Suprapubic skin (tissue), 4 donors: ENCODE results near the gene KRT73. TPM values are rescaled to one million over a fixed set of nuclear protein-coding genes. Genes with fewer than 3 reads are reported as not detected.

Experiments
- DNase-seq, 2 donors: peaks; one replicate each; pipeline ENCODE4 v3.0.0-alpha.2; 2019; ENCODE audit warnings: low spot score in 2 of 2
- H3K27ac ChIP-seq: fragments of 200-600 bp; sonication (generic); one replicate; pipeline ENCODE4 v1.5.1; 2019
- H3K27me3 ChIP-seq: fragments of 200-600 bp; sonication (generic); one replicate; pipeline ENCODE4 v1.5.1; 2019
- H3K36me3 ChIP-seq: fragments of 200-600 bp; sonication (generic); one replicate; pipeline ENCODE4 v1.5.1; 2019
- H3K4me1 ChIP-seq: fragments of 200-600 bp; sonication (generic); one replicate; pipeline ENCODE4 v1.5.1; 2019
- H3K4me3 ChIP-seq: fragments of 200-600 bp; sonication (generic); one replicate; pipeline ENCODE4 v1.5.1; 2019; ENCODE audit warnings: mild to moderate bottlenecking
- H3K9me3 ChIP-seq: fragments of 200-600 bp; sonication (generic); one replicate; pipeline ENCODE4 v1.5.1; 2019
- EP300 ChIP-seq: sonication (generic); formaldehyde crosslinking; IDR thresholded peaks from one replicate; pipeline ENCODE4 v1.6.1; 2017; ENCODE audit warnings: antibody characterized with exemption
- POLR2A ChIP-seq, 2 donors: fragments of 450-650 bp; IDR thresholded peaks; one replicate each; pipeline ENCODE4 v1.6.1; 2017; ENCODE audit warnings: antibody characterized with exemption in 2 of 2, mild to moderate bottlenecking in 2 of 2, moderate library complexity in 2 of 2
- POLR2AphosphoS5 ChIP-seq, 3 donors: sonication (generic); formaldehyde crosslinking; IDR thresholded peaks; one replicate each; pipeline ENCODE4 v1.6.1; 2017; ENCODE audit warnings: antibody characterized with exemption in 3 of 3
- WGBS: methylation state at CpG from one replicate; pipeline ENCODE4 v1.1.5; 2018; 5-methylcytosine and 5-hydroxymethylcytosine counted together
- total RNA-seq, 4 donors: library from RNA; depleted of rRNA; stranded (reverse); fragments of >200 nt; gene quantifications; one replicate each; pipeline ENCODE4 v1.1.0, GENCODE V29; 2016
- TF ChIP-seq, protein P1 (sequence below), 2 donors: fragments of 200-600 bp in 1 of 2; fragments of 450-650 bp in 1 of 2; sonication (generic) in 1 of 2; IDR thresholded peaks; one replicate each; pipeline ENCODE4 v1.5.1; 2016 to 2019; ENCODE audit warnings: antibody characterized with exemption in 2 of 2, mild to moderate bottlenecking in 1 of 2, moderate library complexity in 1 of 2

Gene KRT73
- total RNA-seq, 4 donors from 2014 or later: 8.7 to 27.4 (median 17.5) TPM

DNA sequence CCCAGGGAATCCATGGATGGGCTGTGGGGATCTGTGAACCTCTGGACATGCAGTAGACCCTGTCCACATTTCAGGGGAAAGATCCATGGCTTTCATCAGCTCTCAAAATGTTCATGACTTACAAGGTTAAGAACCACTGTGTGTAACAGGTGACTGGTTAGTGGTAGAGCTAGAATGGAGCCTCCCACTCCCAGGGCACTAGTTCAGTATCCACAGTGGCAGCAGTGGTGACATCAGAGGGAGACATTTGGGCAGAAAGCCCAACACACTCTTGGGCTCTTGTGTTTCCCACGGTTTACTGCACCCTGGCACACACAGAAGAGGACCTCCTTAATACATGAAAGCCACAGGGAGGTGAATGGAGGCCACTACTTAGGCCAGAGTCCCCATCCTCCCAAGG, 53.8 kb downstream of the KRT73 start:
- DNase-seq: no peak
- no peaks in the 10 kb centered on the region for H3K9me3 ChIP-seq
- TF ChIP-seq POLR2AphosphoS5 (IDR thresholded peaks at IDR 0.05) (no peak), POLR2A (IDR thresholded peaks at IDR 0.05) (no peak), EP300 (no peak)
- TF ChIP-seq, protein P1, sequence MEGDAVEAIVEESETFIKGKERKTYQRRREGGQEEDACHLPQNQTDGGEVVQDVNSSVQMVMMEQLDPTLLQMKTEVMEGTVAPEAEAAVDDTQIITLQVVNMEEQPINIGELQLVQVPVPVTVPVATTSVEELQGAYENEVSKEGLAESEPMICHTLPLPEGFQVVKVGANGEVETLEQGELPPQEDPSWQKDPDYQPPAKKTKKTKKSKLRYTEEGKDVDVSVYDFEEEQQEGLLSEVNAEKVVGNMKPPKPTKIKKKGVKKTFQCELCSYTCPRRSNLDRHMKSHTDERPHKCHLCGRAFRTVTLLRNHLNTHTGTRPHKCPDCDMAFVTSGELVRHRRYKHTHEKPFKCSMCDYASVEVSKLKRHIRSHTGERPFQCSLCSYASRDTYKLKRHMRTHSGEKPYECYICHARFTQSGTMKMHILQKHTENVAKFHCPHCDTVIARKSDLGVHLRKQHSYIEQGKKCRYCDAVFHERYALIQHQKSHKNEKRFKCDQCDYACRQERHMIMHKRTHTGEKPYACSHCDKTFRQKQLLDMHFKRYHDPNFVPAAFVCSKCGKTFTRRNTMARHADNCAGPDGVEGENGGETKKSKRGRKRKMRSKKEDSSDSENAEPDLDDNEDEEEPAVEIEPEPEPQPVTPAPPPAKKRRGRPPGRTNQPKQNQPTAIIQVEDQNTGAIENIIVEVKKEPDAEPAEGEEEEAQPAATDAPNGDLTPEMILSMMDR (IDR thresholded peaks at IDR 0.05): no peak
- no peaks in the 10 kb centered on the region for H3K4me1 ChIP-seq
- H3K27me3 ChIP-seq: peaks cover 10% of the 10 kb centered on the region
- no peak overlapping the region for H3K4me3 ChIP-seq
- H3K36me3 ChIP-seq: no peaks in the 10 kb centered on the region
- WGBS: 88% methylated on average over 1 of the region's 1 CpG
- no peak overlapping the region for H3K27ac ChIP-seq

DNA sequence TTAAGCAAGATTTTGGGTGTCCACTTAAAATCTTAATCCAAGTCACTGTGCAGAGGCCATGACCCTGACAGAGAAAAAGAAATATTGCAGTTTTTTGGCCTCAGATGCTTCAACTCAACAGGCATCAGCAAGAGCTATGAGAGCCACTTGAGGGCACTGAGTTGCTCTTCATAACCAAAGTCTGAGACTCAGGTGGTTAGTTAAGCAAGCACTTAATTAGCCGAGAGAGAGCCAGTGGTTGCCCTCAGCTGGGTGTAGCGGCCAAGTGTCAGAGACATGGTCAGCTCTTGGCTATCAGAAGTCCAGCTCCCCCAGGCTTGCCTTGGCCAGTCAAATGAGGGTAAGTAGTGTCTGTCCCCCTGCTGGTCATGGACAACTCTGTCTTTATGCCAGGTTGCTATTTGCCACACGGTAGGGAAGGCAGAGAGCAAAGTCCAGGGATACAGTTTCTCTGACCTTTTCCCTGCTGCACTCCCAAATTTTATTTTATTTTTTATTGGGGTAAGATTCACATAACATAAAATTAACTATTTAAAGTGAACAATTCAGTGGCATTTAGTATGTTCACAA, 56.4 kb downstream of the KRT73 start:
- H3K4me1 ChIP-seq: no peaks in the 10 kb centered on the region
- TF ChIP-seq, protein P1 (IDR thresholded peaks at IDR 0.05): no peak
- no peak for TF ChIP-seq POLR2AphosphoS5 (IDR thresholded peaks at IDR 0.05)
- TF ChIP-seq POLR2A (IDR thresholded peaks at IDR 0.05): no peak
- TF ChIP-seq EP300: no peak
- H3K36me3 ChIP-seq: no peaks in the 10 kb centered on the region
- H3K9me3 ChIP-seq: no peaks in the 10 kb centered on the region
- H3K4me3 ChIP-seq: no peak overlapping the region
- H3K27me3 ChIP-seq: peaks cover 9% of the 10 kb centered on the region
- WGBS: 82% methylated on average over 3 of the region's 3 CpGs
- no peak for DNase-seq
- no peak overlapping the region for H3K27ac ChIP-seq

DNA sequence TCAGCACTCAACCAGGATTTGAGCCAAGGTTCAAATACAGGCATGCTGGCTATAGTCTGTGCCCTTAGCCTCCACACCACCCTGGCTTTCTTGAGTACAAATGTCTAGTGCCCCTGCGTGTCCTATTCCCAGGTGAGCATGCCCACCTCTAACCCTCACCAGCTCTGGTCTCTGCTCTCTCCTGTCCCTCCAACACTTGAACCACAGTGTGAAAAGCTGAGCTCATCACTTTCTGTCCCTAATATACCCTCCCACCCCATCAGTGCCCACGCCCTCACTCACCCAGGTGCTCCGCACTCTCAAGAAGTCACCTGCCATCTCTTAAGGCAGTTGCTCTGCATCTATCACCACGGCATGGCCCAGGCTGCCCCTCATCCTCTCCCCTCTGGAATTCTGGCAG, 58.4 kb downstream of the KRT73 start:
- no peaks in the 10 kb centered on the region for H3K36me3 ChIP-seq
- no peaks in the 10 kb centered on the region for H3K9me3 ChIP-seq
- H3K4me1 ChIP-seq: no peaks in the 10 kb centered on the region
- H3K27ac ChIP-seq: no peak overlapping the region
- TF ChIP-seq POLR2AphosphoS5 (IDR thresholded peaks at IDR 0.05) (no peak), EP300 (no peak), POLR2A (IDR thresholded peaks at IDR 0.05) (no peak)
- TF ChIP-seq, protein P1 (IDR thresholded peaks at IDR 0.05): no peak
- H3K4me3 ChIP-seq: no peak overlapping the region
- WGBS: 91% methylated on average over 4 of the region's 4 CpGs
- no peak for DNase-seq
- peaks cover 12% of the 10 kb centered on the region for H3K27me3 ChIP-seq

DNA sequence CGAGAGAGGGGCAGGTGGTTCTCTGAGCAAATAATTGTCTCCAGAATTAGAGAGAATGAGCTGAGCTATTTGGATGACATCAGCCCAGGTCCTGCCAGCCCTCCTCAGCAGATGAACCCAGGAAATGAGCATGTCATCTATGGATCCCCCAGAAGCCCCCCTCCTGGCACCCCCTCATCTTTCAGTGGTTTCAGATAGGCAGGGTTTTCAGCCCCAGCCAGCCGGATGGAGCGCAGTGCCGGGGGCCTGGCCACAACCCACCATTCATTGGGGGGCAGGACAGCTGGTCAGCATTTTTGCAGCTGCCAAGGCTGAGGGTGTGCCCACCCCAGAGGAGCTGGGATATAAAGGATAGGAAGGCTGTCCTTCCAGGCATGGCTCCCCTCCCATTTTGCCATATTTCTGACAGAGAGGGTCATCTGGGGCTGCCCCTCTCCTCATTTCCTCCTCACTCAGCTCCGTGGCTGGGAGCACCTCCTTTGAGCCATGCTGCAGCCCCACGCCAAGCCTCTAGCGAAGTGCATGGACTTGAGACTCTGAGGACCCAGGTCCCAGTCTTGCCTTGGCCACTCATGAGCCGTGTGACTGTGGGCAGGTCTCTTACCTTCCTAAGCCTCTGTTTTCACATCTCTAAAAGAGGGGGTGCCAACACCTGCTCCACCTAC, 59.4 kb downstream of the KRT73 start:
- Histone ChIP-seq H3K4me3 (no peak overlapping the region), H3K36me3 (no peaks in the 10 kb centered on the region), H3K27ac (no peak overlapping the region), H3K9me3 (no peaks in the 10 kb centered on the region), H3K4me1 (no peaks in the 10 kb centered on the region), H3K27me3 (peaks cover 17% of the 10 kb centered on the region)
- no peak for DNase-seq
- no peak for TF ChIP-seq POLR2A (IDR thresholded peaks at IDR 0.05)
- TF ChIP-seq, protein P1 (IDR thresholded peaks at IDR 0.05): no peak
- TF ChIP-seq POLR2AphosphoS5 (IDR thresholded peaks at IDR 0.05): no peak
- no peak for TF ChIP-seq EP300
- WGBS: 73% methylated on average over 8 of the region's 8 CpGs

Other genes with a start within 250 kb of the KRT73 start
- 1 to 10 TPM in 1 of 4 donors, under 1 TPM in 2, not detected in 1; 0.49 to 2.1 (median 0.65) TPM for gene KRT84, start 232.9 kb downstream of the KRT73 start, total RNA-seq
- gene KRT82, start 212.2 kb downstream of the KRT73 start, total RNA-seq: 10 to 100 TPM in 1 of 4 donors, 1 to 10 TPM in 3; 1.3 to 40.7 (median 7.6) TPM
- 10 to 100 TPM in 3 of 4 donors, 1 to 10 TPM in 1; 3.3 to 67.9 (median 21.2) TPM for gene KRT75, start 184.2 kb downstream of the KRT73 start, total RNA-seq
- 100 to 1,000 TPM in 3 of 4 donors, 10 to 100 TPM in 1; 44.8 to 765 (median 249) TPM for gene KRT6B, start 166.4 kb downstream of the KRT73 start, total RNA-seq
- 10 to 100 TPM in 2 of 4 donors, 1 to 10 TPM in 1, not detected in 1; 7.8 to 23.7 (median 14.8) TPM for gene KRT6C, start 144.8 kb downstream of the KRT73 start, total RNA-seq
- 1,000 to 10,000 TPM in 1 of 4 donors, 100 to 1,000 TPM in 2, 10 to 100 TPM in 1; 57.7 to 1,258 (median 594) TPM for gene KRT6A, start 125.3 kb downstream of the KRT73 start, total RNA-seq
- 1,000 to 10,000 TPM; 3,026 to 9,625 (median 8,067) TPM for gene KRT5, start 98.2 kb downstream of the KRT73 start, total RNA-seq
- 100 to 1,000 TPM in 1 of 4 donors, 10 to 100 TPM in 2, 1 to 10 TPM in 1; 5.5 to 231 (median 70.8) TPM for gene KRT71, start 65.4 kb downstream of the KRT73 start, total RNA-seq
- 10 to 100 TPM in 3 of 4 donors, 1 to 10 TPM in 1; 2.0 to 44.4 (median 21.2) TPM for gene KRT74, start 44.7 kb downstream of the KRT73 start, total RNA-seq
- 10 to 100 TPM in 1 of 4 donors, 1 to 10 TPM in 3; 2.0 to 19.2 (median 8.8) TPM for gene KRT72, start 17.1 kb downstream of the KRT73 start, total RNA-seq
- 1,000 to 10,000 TPM in 2 of 4 donors, 100 to 1,000 TPM in 2; 357 to 1,953 (median 1,221) TPM for gene KRT2, start 33.7 kb upstream of the KRT73 start, total RNA-seq
- gene KRT1, start 61.8 kb upstream of the KRT73 start, total RNA-seq: 1,000 to 10,000 TPM; 4,815 to 9,656 (median 5,822) TPM
- gene KRT77, start 85.0 kb upstream of the KRT73 start, total RNA-seq: 100 to 1,000 TPM; 146 to 424 (median 275) TPM
- not detected for gene KRT76, start 158.8 kb upstream of the KRT73 start, total RNA-seq
- gene KRT3, start 177.6 kb upstream of the KRT73 start, total RNA-seq: not detected
- 1 to 10 TPM in 2 of 4 donors, under 1 TPM in 2; 0.32 to 1.6 (median 0.76) TPM for gene KRT4, start 195.6 kb upstream of the KRT73 start, total RNA-seq
- 100 to 1,000 TPM in 3 of 4 donors, 10 to 100 TPM in 1; 48.8 to 202 (median 156) TPM for gene KRT79, start 215.8 kb upstream of the KRT73 start, total RNA-seq
- 100 to 1,000 TPM in 1 of 4 donors, 10 to 100 TPM in 3; 48.9 to 115 (median 80.0) TPM for gene KRT78, start 230.4 kb upstream of the KRT73 start, total RNA-seq